Measurements from ENCODE around the gene GRIP1.

The GRIP1 gene, protein sequence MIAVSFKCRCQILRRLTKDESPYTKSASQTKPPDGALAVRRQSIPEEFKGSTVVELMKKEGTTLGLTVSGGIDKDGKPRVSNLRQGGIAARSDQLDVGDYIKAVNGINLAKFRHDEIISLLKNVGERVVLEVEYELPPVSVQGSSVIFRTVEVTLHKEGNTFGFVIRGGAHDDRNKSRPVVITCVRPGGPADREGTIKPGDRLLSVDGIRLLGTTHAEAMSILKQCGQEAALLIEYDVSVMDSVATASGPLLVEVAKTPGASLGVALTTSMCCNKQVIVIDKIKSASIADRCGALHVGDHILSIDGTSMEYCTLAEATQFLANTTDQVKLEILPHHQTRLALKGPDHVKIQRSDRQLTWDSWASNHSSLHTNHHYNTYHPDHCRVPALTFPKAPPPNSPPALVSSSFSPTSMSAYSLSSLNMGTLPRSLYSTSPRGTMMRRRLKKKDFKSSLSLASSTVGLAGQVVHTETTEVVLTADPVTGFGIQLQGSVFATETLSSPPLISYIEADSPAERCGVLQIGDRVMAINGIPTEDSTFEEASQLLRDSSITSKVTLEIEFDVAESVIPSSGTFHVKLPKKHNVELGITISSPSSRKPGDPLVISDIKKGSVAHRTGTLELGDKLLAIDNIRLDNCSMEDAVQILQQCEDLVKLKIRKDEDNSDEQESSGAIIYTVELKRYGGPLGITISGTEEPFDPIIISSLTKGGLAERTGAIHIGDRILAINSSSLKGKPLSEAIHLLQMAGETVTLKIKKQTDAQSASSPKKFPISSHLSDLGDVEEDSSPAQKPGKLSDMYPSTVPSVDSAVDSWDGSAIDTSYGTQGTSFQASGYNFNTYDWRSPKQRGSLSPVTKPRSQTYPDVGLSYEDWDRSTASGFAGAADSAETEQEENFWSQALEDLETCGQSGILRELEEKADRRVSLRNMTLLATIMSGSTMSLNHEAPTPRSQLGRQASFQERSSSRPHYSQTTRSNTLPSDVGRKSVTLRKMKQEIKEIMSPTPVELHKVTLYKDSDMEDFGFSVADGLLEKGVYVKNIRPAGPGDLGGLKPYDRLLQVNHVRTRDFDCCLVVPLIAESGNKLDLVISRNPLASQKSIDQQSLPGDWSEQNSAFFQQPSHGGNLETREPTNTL
- 0.94 reads per million for total RNA-seq

DNA sequence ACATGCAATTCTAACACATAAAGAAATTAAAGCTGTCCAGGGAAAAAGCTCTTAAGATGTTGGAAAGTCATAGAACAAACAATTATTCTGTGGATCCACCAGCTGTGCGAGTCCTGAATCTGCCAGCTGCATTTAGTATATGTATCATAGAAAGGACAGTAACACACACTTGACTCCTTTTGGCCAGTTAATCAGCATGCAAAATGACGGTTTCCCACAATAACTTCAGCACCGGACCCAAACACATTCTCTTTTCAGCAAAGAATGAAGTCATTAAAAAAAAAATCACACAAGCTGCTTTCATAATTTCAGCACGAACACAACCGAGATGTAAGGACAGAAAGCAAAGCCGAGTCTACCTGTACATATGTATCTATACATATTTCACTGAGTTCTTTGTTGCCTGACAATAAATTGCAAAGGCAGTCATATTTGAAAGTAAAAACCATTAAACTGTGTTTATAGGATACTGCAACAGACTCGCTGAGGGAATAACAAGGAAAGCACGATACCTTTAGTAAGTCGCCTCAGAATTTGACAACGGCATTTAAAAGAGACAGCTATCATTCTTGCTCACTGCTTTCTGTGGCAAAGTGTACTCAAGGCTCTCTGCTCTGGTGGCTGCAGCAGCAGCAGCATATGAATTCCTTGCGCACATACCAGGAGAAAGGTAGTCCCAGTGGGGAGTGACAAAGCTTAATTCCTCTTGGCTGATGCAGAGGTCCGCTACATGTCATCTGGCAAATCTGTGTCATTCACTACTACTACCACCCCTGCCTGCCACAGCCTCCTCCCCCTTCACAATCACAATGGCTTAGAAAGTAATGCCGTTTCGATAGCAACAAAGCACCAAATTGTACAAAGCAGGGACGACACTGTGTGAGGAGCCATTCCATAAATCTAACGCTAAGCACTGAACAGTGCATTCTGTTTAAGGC lies at the start of gene GRIP1:
GRIP1 (minus strand) TSS at position 739 of the 938 bp plus-strand sequence; CDS start at position 567, 172 bp downstream.
- no peak for DNase-seq

DNA sequence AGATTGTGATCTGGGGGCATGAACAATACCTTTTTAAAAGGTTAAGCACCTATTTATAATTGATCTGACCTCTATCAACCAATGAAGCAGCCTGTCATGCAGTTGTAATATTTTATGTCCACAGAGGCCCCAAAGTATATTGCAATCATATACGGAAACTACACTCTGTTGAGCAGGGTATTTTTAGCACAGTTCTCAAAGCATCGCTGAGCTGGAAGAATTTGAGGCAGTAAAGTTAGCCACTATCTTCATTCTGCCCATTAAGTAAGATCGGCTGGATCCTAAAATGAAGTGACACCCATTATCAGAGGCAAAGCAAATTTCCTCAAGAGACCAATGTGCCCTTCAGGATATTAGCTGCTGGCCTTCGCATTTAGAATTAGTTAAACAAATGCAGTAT lies 47.7 kb upstream of the GRIP1 start:
- DNase-seq, result no peak

GRCh38 chr12:66725031-66725430 lies 46.2 kb upstream of the GRIP1 start:
- DNase-seq, result no peak

- DNase-seq, result no peak
Measured at GRCh38 chr12:66724616-66725015, 45.7 kb upstream of the GRIP1 start.

- no peak for DNase-seq
Measured at GRCh38 chr12:66724026-66724425, 45.1 kb upstream of the GRIP1 start.

GRCh38 chr12:66719862-66720261 lies 41.0 kb upstream of the GRIP1 start:
- DNase-seq, result no peak

DNA sequence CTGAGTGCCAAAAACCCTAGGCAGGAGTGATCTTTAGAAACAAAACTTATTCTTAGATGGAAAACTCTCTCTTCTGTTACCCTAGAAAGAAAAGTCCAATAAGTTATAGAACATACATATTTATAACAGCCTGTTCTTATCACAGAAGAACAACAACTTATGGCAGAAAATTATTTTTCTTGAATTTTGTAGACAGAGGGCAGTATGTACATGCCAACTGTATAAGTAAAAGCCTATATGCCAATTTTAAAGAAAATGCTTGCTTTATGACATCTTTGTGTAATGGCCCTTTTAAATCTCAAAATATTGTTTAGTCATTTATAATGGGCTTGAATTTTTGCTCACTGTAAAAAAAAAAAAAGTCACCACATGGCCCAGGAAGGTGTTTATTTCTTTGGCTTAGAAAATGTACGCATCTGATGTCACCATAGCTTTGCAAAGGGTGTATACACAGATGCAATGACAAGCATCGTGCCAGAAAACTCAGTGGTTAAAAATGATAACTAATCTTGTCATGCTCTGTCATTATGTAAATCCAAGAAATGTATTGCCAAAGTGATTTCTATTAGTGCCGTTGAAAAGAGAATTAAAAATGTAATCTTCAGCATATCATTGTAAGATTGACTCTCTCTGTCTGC lies 38.3 kb upstream of the GRIP1 start:
- no peak for DNase-seq

DNA sequence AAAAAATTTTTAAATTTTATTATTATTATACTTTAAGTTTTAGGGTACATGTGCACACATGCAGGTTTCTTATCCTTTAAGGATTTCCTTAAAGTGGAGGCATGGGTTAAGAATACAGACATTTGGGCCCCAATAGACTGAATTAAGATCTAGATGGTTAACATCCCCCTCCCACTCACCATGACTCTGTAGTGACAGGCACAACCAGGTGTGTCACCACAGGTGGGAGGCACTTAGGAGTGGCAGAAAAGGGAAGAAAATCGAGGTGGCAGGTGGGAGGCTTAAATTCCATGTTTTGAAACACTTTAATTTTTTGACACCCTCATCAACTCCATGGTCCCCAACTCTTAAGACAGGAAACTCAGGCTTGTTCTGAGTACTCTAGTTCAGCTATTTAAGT lies 37.6 kb upstream of the GRIP1 start:
- no peak for DNase-seq

DNA sequence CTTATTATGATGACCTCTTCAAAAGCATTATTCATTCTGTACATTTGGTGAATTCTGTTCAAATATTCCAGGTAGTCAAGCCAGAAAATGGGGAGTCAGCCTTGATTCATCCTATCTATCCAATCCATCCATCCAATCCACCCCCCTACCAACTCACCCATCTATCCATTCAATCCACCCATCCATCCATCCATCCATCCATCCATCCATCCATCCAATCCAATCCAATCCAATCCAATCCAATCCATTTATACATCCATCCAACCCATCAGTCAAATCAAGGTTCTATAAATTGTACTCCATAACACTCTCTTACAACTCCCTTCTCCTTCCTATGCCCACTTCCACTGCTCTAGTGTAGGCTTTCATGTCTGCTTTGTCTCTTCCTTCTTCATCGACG lies 35.8 kb upstream of the GRIP1 start:
- no peak for DNase-seq

- DNase-seq, result no peak
Measured at GRCh38 chr12:66713984-66714383, 35.1 kb upstream of the GRIP1 start.

- no peak for DNase-seq
Measured at GRCh38 chr12:66709893-66710292, 31.0 kb upstream of the GRIP1 start.

GRCh38 chr12:66709457-66709773 lies 30.5 kb upstream of the GRIP1 start:
- no peak for DNase-seq

GRCh38 chr12:66708704-66709456 lies 30.0 kb upstream of the GRIP1 start:
- DNase-seq, result no peak

GRCh38 chr12:66707002-66707697 lies 28.3 kb upstream of the GRIP1 start:
- DNase-seq, result no peak

DNA sequence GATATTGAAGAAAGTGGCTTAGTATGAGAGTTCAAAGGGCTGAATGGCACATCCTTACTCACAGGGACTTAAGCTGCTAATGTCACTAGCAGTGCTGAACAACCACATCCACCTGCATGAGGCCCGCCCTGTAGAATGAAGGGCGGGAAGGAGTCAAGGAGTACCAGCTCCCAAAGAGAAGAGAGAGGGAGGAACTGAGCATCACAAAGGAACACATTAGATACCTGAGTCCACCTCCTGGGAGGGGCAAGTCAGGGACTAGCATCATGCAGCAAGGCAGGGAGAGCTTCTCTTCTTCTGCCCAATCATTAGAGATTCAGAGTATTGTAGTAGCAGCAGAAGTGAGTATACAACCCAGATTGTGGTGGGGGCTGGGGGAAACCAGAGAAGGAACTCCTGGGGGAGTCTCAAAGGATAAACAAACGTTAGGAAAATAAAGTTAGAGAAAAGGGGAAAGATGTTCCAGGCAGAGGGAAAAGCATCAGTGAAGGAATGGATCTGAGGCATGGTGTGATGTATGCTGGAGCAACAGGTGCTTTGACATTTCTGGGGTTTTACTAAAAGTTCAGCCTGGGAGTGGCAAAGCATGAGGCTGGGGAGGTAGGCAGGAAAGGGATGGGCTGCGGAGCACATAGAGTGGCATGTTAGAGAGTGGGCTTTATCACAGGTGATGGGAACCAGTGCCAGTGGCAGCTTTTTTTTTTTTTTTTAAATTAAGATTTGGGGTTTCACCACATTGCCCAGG lies 21.0 kb upstream of the GRIP1 start:
- no peak for DNase-seq

DNA sequence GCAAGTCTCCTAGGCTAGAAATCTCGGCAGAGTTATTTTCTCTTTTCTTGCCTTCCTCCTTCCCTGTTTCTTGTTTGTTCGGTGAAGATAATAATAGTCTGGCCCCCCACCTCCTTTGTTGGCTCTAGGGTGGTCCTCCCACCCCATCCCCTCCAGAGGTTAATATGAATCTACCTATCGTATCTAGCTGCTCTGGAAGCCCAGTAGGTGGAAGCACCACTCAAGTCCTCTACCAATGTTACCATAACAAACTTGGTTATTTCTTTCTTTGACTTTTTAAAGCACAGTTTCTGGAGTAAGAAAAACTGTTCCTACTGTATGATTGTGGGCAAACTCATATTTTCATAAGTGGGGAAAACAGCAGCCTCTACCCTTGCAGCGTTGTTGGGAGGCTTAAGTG lies 19.7 kb upstream of the GRIP1 start:
- no peak for DNase-seq

DNA sequence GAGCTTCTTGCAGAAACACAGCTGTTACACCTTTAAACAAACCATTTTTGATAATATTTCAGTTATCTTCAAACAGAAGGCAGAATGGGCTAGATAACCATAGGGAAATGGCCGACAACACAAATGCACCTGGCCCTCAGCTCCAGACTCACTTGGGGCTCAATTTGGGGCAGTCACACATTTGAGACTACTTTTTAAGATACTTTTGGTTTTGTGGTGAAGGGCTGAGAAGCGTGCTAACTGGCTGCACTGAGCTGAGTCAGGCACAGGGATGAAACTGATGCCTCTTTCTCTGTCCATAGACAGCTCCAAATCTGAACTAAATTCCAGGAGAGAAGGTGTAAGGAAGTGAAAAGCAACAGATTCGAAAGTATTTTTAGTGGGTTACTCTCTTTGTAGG lies 18.5 kb upstream of the GRIP1 start:
- DNase-seq, result no peak

DNA sequence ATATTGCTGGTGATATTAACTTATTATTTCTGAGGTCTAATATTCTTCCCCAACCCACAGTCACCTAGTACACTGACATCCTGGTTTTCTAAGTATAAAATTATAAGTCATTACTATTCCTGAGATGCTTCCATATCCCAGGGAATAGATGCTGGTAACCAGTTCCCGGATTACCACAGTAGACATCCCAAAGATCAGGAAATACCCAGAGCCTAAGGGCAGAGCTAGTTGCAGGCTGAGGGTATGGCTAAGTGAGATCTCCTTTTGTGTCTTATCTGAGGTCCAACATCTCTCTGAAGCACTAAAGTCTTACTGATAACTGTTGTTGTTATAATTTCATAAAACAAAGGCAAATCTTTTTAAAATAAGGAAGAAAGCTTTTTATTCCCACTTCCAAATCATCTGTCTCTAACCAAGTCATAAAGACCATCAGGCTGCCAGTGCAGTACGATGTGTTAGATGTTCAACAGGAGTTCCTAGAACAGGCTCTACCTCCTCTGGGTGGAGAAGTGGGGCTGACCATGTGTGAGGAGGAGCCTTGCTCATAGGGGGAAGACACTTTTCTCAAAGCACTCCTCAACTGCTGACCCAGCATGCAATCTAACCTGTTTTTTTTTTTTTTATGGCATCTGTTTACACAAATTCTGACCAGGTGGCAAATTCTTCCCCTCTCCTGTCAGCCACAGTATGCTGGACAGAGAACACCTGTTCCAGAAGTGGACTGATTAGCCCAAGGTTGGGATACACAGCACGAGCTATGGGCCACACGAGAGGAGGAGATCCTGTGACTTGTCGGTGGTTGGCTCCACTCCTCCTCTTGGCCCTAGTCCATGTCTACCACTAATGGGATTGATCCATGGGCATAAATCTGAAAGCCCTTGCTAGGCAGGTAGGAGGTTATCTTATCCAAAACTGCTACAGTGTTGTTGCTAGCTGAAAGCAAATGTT lies 16.1 kb upstream of the GRIP1 start:
- DNase-seq, result no peak
